Fibroblast of upper back skin (primary cell): ENCODE data around the gene ZMYND10.

Source experiments
- DNase-seq: peaks from one replicate; pipeline ENCODE4 v3.0.0-alpha.2; 2013

Gene ZMYND10

DNA sequence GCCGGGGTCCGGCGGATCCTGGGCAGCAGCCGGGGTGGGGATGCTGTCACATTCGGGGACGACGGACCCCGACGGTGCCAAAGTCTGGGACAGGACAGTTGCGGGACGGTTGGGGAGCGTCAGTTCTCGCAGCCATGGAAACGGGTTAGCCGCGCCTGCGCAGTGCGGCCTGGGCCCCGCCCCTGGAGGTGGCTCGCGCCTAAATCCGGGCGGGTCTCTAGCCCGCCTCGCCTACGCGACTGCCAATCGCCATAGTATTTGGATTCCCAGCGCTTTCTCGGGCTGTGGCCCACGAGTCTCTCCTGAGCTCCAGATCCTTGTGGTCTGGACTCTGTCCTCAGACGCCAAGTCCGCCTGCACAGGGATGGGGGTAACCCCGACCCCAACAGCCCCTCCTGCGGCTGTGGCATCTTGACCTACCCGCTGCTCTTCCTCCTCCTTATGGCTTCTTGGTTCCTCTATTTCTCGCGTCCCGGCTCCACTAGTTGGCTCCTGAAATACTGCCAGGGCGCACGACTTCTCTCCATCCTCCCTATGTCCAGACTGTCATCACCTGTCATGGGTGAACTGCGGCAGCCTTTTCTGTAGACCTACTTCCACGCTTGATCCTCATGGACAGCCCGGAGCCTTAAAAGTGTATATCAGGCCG is at the start of gene ZMYND10:
TSS of gene ZMYND10 (minus strand) at position 147 of the 649 bp plus-strand sequence. CDS start 153 bp downstream, outside the sequence.
- DNase-seq, result peak; percentile 43

DNA sequence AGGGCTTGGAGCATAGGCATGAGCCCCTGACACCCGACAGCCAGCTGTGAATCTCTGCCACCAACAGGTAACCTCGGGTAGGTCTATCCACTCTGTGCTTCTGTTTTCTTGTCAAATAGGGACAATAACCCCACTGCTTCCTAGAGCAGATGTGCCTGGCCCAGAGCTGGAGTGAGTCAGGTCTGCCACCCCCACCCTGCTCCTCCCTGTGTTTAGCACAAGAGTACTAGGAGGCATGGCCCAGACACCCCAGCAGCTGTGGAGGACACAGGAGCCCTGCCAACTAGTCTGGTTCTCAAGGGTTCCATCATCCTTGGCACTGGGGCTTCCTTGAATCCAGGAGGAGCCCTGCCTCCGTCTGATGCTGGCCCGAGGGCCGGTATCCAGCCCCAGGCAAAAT is 47.5 kb upstream of the ZMYND10 start:
- no peak for DNase-seq

GRCh38 chr3:50392101-50392715 is 46.7 kb upstream of the ZMYND10 start:
- no peak for DNase-seq

- DNase-seq, result no peak
Observed at GRCh38 chr3:50390508-50391224, 45.1 kb upstream of the ZMYND10 start.

DNA sequence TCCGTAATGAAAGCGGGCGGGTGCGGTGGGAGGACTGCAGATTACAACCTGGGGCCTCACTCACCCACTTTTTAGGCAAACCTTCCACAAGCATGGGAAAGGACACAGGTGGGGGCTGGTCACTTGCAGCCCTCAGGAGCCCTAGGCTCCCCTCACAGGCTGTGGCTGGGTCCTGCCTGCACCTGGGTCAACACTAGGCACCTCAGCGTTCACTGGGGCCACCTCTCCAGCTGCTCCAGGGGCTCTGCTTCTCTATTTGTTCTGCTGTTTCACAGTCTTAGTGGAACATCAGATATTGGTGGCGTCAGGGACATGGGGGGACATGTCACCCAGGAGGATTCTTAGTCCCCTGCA is 43.9 kb upstream of the ZMYND10 start:
- no peak for DNase-seq

DNA sequence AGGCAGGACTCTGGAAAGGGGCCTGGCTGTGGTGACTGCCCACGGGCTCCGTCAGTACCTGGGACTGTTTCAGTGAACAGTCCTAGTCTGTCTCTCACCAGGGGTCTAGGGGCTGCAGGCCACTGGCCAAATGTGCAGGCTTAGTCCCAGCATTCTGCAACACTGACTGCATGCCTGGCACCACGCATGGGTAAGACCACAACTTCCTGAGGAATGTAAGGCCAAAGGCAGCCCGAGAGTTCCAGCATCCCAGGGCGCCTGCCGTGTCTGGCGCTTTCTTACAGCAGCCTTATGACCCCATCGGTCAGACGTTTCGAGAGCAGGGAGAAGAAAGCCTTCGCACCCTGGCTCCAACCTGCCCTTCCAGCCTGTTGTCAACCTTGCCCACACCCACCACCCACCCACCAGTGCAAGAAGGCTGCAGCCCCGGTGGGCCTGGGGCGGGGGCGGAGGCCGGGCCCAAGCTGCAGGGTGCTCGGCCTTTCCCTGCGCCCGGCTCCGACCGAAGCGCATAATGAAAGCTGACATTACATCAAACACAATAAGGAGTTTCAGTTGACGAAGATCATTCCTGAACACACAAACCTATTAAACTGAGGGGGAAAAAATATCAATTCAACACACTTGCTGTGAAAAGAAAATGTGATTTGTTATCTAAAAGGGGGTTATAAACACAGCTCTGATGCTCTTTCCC is 43.3 kb upstream of the ZMYND10 start:
- DNase-seq, result no peak

- no peak for DNase-seq
Observed at GRCh38 chr3:50388016-50388719, 42.6 kb upstream of the ZMYND10 start.

DNA sequence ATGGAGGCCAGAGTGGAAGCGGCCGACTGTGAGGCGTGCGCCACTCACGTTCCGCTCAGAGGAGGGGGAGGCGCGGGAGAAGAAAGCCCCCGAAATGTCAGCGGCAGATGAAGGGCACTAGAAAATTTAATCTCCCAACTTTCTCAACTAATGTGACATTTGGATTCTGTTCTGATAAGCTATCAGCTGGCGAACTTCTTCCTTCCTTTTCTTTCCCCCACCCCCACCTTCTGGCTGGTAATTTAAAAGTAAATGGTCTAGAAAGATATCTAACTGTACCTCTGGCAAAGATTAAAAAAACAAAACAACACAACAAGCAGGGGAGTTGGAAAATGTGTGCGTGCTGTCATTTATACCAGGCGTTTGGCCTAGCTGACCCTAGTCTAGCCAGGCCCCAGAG is 40.2 kb upstream of the ZMYND10 start:
- DNase-seq, result no peak

- no peak for DNase-seq
Observed at GRCh38 chr3:50383750-50384149, 38.2 kb upstream of the ZMYND10 start.

GRCh38 chr3:50382722-50383121 is 37.2 kb upstream of the ZMYND10 start:
- no peak for DNase-seq

DNA sequence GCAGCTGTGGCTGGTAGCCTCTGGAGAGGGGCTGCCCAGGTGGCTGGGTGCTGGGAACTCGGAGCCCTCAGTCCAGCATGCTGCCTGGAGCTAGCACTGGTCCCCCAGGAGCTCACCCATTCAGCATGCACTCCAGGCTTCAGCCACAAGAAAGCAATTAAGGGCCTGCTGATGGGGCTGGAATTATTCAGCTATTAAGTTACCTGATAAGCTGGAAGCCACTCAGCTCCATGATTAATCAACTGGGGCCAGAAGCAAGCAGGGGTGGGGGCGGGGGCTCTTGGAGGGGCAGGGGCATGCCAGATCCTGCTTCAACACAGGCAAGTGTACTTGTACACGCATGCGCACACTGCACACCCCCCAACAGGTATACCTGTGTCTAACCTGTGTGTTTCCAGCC is 35.9 kb upstream of the ZMYND10 start:
- no peak for DNase-seq

- DNase-seq, result no peak
Observed at GRCh38 chr3:50380405-50381085, 35.0 kb upstream of the ZMYND10 start.

DNA sequence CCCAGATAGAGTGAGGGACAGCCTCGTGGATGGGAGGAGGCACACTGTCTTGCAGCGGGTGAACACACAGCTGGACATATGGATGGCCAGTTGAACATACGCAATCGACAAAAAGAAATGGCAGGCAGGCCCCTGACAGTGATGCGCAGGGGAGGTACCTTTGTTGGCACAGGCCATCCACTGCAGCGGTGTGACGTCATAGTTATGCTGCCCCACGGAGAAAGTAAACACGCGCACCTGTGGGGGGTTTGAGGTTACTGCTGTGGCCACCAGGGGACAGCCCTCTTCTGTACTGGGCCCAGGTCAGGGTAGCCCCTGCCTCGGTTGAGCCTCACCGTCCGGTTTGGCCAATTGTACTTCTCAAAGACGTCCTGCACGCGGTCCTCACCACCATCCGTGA is 33.2 kb upstream of the ZMYND10 start:
- DNase-seq, result no peak

DNA sequence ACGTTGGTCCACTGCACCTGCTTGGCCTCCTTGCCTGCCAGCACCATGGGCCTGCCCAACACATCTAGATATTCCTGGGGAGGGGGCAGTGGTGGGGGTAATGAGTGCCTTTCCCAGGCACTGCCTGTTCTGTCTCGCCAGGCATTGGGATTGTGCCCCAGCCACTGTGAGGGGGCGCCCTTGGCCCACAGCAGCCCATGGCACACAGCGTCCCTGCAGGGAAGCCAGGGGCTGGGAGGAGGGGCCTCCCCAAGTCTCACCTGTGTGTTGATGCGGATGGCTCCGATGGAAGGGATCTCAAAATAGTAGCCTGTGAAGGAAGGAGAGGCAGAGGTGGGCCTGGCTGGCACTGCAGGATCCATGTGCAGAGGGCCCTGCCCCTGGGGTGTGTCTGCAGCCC is 32.5 kb upstream of the ZMYND10 start:
- no peak for DNase-seq

DNA sequence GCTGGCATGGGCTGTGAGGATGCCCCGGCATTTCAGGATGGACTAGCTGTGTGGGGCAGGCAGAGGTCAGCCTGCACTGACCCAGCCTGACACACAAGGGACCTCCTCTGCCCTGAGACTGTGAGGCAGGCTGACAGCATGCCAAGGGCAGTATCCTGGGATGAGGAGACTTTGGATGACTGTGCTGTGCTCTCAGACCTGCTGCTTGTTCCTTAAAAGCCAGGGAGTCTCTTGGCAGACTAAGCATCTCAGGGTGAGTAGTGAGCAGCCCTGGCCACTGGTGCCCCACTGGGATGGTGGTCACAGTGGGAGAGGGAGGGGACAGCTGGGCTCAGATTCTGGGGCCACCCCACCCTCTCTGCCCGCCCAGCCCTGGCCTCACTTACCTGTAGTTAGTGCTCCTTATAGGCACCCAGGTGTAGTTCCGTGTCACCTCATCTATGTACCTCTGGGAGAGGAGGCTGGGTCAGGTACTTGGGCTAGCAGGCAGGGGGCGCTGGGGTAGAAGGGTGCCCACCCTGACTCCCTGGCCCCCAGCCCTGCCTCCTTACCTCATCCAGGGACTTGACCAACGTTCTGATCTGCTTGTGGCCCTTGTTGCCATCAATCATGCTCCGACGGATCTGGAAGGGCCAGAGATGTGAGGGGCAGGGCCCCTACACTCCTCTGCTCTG is 29.9 kb upstream of the ZMYND10 start:
- no peak for DNase-seq

DNA sequence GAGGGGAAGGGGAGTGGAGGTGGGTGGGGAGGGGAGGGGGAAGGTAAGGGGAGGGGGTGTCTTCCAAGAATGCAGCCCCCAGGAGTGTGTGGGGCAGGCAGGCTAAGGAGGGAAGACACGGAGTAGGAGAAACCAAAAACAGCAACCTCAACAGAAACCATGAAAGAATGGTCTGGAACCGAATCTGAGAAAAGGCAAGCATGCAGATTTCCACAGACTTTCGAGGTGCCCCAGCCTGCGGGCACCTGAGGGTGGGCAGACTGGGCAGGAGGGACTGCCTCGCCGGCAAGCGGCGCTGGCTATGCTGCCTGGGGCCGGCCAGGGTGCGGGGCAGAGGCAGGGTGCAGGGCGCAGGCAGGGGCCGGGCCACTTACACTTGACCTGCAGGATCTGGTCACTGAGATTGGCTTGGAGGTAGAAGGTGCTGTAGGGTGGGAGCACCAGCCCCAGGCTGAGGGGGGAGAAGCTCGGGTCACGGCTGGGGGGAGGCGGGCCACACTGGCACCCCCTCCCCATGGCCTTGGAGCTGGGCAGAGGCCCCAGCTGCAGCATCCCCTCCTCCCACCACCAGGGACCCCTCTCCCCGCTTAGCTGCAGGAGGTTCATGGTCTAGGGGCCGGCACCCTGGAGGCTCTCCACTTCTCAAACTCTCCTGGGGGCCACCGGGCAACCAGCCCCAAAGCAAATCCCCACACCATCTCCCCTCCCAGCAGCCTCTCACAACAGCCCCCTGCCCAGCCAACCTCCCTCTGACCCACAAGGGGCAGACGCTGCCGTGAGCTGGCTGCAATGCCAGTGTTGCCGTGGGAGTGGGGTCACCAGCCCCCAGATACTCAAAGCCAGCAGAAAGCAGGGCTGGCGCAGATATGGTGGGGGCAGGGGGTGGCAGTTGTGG is 29.1 kb upstream of the ZMYND10 start:
- no peak for DNase-seq

GRCh38 chr3:50373146-50374051 is 27.9 kb upstream of the ZMYND10 start:
- no peak for DNase-seq

DNA sequence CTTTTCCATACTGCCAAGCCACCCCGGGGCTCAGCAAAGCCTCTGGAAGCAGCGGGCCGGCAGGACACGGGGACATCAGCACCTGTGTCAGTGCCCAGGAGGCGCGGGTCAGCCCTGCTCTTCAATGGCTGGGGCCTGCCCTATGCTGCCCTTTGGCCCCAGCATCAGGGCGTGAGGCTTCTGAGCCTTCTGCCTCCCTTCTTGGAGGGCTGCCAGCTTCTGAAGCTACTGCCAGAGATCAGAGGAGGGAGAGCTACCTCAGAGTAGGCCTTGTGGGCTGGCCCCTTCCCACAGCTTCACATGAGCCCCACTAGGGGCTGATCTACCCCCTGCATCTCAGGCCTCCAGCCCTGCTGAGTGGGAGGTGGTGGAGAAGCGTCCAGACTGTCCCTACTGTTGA is 26.8 kb upstream of the ZMYND10 start:
- DNase-seq, result no peak

GRCh38 chr3:50371133-50371685 is 25.7 kb upstream of the ZMYND10 start:
- no peak for DNase-seq
